ENCODE data around the gene WDR18.

The WDR18 gene

GRCh38 chr19:991174-991931 lies 7.2 kb downstream of the WDR18 start:
- no peak overlapping the region for H3K4me3 ChIP-seq (replicated peaks; ENCODE audit: low read depth, low read length)
- no peak for TF ChIP-seq CTCF (IDR thresholded peaks at IDR 0.05; ENCODE audit: insufficient read depth, low read length, poor library complexity, severe bottlenecking)
- no peaks in the 10 kb centered on the region for H3K27me3 ChIP-seq (replicated peaks; ENCODE audit: control insufficient read depth, insufficient read depth, low read length)
- no peak for DNase-seq (ENCODE audit: extremely low read depth, insufficient read length)
- H3K36me3 ChIP-seq (ENCODE audit: control insufficient read depth, insufficient read depth, low read length): peaks cover 17% of the 10 kb centered on the region

GRCh38 chr19:991932-992669 lies 8.0 kb downstream of the WDR18 start:
- no peak for TF ChIP-seq CTCF (IDR thresholded peaks at IDR 0.05; ENCODE audit: insufficient read depth, low read length, poor library complexity, severe bottlenecking)
- DNase-seq (ENCODE audit: extremely low read depth, insufficient read length): no peak
- Histone ChIP-seq H3K36me3 (ENCODE audit: control insufficient read depth, insufficient read depth, low read length) (peaks cover 16% of the 10 kb centered on the region), H3K4me3 (replicated peaks; ENCODE audit: low read depth, low read length) (no peak overlapping the region), H3K27me3 (replicated peaks; ENCODE audit: control insufficient read depth, insufficient read depth, low read length) (no peaks in the 10 kb centered on the region)

- Histone ChIP-seq H3K27me3 (replicated peaks; ENCODE audit: control insufficient read depth, insufficient read depth, low read length) (no peaks in the 10 kb centered on the region), H3K36me3 (ENCODE audit: control insufficient read depth, insufficient read depth, low read length) (peaks cover 16% of the 10 kb centered on the region), H3K4me3 (replicated peaks; ENCODE audit: low read depth, low read length) (no peak overlapping the region)
- DNase-seq (ENCODE audit: extremely low read depth, insufficient read length): no peak
- no peak for TF ChIP-seq CTCF (IDR thresholded peaks at IDR 0.05; ENCODE audit: insufficient read depth, low read length, poor library complexity, severe bottlenecking)
These were observed 8.5 kb downstream of the WDR18 start for GRCh38 chr19:992670-993055.

GRCh38 chr19:993361-993830 lies 9.3 kb downstream of the WDR18 start:
- Histone ChIP-seq H3K4me3 (replicated peaks; ENCODE audit: low read depth, low read length) (no peak overlapping the region), H3K36me3 (ENCODE audit: control insufficient read depth, insufficient read depth, low read length) (peaks cover 11% of the 10 kb centered on the region), H3K27me3 (replicated peaks; ENCODE audit: control insufficient read depth, insufficient read depth, low read length) (no peaks in the 10 kb centered on the region)
- DNase-seq (ENCODE audit: extremely low read depth, insufficient read length): no peak
- TF ChIP-seq CTCF (IDR thresholded peaks at IDR 0.05; ENCODE audit: insufficient read depth, low read length, poor library complexity, severe bottlenecking): no peak

GRCh38 chr19:993831-994393 lies 9.8 kb downstream of the WDR18 start:
- Histone ChIP-seq H3K4me3 (replicated peaks; ENCODE audit: low read depth, low read length) (no peak overlapping the region), H3K27me3 (replicated peaks; ENCODE audit: control insufficient read depth, insufficient read depth, low read length) (no peaks in the 10 kb centered on the region), H3K36me3 (ENCODE audit: control insufficient read depth, insufficient read depth, low read length) (peaks cover 8% of the 10 kb centered on the region)
- TF ChIP-seq CTCF (IDR thresholded peaks at IDR 0.05; ENCODE audit: insufficient read depth, low read length, poor library complexity, severe bottlenecking): no peak
- no peak for DNase-seq (ENCODE audit: extremely low read depth, insufficient read length)

Measured in GM06990 (cell line).